Neuronal stem cell (in vitro differentiated cells): ENCODE data around the gene B3GALT5.

Experiments used
- DNase-seq: peaks from one replicate; pipeline ENCODE4 v3.0.0-alpha.2; 2013; ENCODE audit warnings: low spot score
- H2AFZ ChIP-seq: one replicate; pipeline ENCODE4 v1.6.1; 2013; ENCODE audit warnings: mild to moderate bottlenecking, low read length, inconsistent platforms
- H2AK5ac ChIP-seq: 2 replicates; pipeline ENCODE4 v1.6.1; 2013; ENCODE audit warnings: low read depth, mild to moderate bottlenecking, inconsistent platforms, low read length, moderate library complexity, mixed read lengths
- H2BK120ac ChIP-seq: 2 replicates; pipeline ENCODE4 v1.6.1; 2013; ENCODE audit warnings: low read depth, mild to moderate bottlenecking, inconsistent platforms, low read length, moderate library complexity, mixed read lengths
- H2BK12ac ChIP-seq: one replicate; pipeline ENCODE4 v1.6.1; 2013; ENCODE audit warnings: low read length, inconsistent platforms
- H2BK15ac ChIP-seq: 2 replicates; pipeline ENCODE4 v1.6.1; 2013; ENCODE audit warnings: mild to moderate bottlenecking, low read length, inconsistent platforms, mixed read lengths
- H2BK5ac ChIP-seq: one replicate; pipeline ENCODE4 v1.6.1; 2013; ENCODE audit warnings: inconsistent platforms, mild to moderate bottlenecking, low read length, moderate library complexity
- H3K14ac ChIP-seq: one replicate; pipeline ENCODE4 v1.6.1; 2013; ENCODE audit warnings: low read length, inconsistent platforms
- H3K18ac ChIP-seq: 2 replicates; pipeline ENCODE4 v1.6.1; 2013; ENCODE audit warnings: low read length, inconsistent platforms
- H3K23ac ChIP-seq: 2 replicates; pipeline ENCODE4 v1.6.1; 2013; ENCODE audit warnings: low read depth, mild to moderate bottlenecking, mixed read lengths, low read length, inconsistent platforms; ENCODE audit not compliant: poor library complexity
- H3K27ac ChIP-seq: replicated peaks from 3 replicates; pipeline ENCODE4 v1.5.1; 2013; ENCODE audit warnings: low read length, inconsistent platforms
- H3K27me3 ChIP-seq, 3 experiments: 2 replicates each; pipeline ENCODE4 v1.6.1; 2013; ENCODE audit warnings: low read length in 3 of 3, mild to moderate bottlenecking in 2 of 3, inconsistent platforms in 1 of 3, low read depth in 1 of 3, mixed read lengths in 1 of 3, moderate library complexity in 1 of 3; ENCODE audit not compliant: control insufficient read depth in 3 of 3, insufficient read depth in 3 of 3
- H3K36me3 ChIP-seq, 2 donors: replicated peaks in 1 of 2; 2 replicates each; pipeline ENCODE4 v1.6.1; 2013; ENCODE audit warnings: low read length in 2 of 2; ENCODE audit not compliant: control insufficient read depth in 2 of 2, insufficient read depth in 2 of 2
- H3K4ac ChIP-seq: 2 replicates; pipeline ENCODE4 v1.6.1; 2013; ENCODE audit warnings: inconsistent platforms, mild to moderate bottlenecking, low read length, moderate library complexity
- H3K4me1 ChIP-seq, 2 donors: 1 replicate in 1 of 2; 2 replicates in 1 of 2; pipeline ENCODE4 v1.6.1; 2013; ENCODE audit warnings: low read length in 2 of 2, low read depth in 1 of 2; ENCODE audit not compliant: control insufficient read depth in 2 of 2, insufficient read depth in 1 of 2
- H3K4me2 ChIP-seq: one replicate; pipeline ENCODE4 v1.6.1; 2013; ENCODE audit warnings: mild to moderate bottlenecking, low read length, inconsistent platforms; ENCODE audit not compliant: insufficient read depth, poor library complexity, severe bottlenecking
- H3K4me3 ChIP-seq, 2 donors: 2 replicates each; pipeline ENCODE4 v1.5.1; 2013; ENCODE audit warnings: low read length in 2 of 2, mild to moderate bottlenecking in 2 of 2, inconsistent platforms in 1 of 2, moderate library complexity in 1 of 2
- H3K79me1 ChIP-seq: one replicate; pipeline ENCODE4 v1.6.1; 2013; ENCODE audit warnings: low read depth, mild to moderate bottlenecking, inconsistent platforms, low read length, moderate library complexity
- H3K9ac ChIP-seq: one replicate; pipeline ENCODE4 v1.6.1; 2013; ENCODE audit warnings: mild to moderate bottlenecking, low read depth, low read length, inconsistent platforms; ENCODE audit not compliant: poor library complexity
- H3K9me3 ChIP-seq, 2 donors: replicated peaks in 1 of 2; 2 replicates each; pipeline versions ENCODE3 to v1.6.1; 2013; ENCODE audit warnings: low read length in 2 of 2, mild to moderate bottlenecking in 2 of 2, inconsistent platforms in 1 of 2, low read depth in 1 of 2, mixed read lengths in 1 of 2, moderate library complexity in 1 of 2; ENCODE audit not compliant: control insufficient read depth in 2 of 2, insufficient read depth in 1 of 2
- H4K8ac ChIP-seq: one replicate; pipeline ENCODE4 v1.6.1; 2013; ENCODE audit warnings: low read depth, mild to moderate bottlenecking, inconsistent platforms, low read length, moderate library complexity
- H4K91ac ChIP-seq: one replicate; pipeline ENCODE4 v1.6.1; 2013; ENCODE audit warnings: low read length, low read depth, mild to moderate bottlenecking, inconsistent platforms; ENCODE audit not compliant: poor library complexity
- WGBS, 2 donors: extraction: QIAGEN DNeasy Blood & Tissue Kit; methylation state at CpG; one replicate each; pipeline ENCODE4 v1.1.7; 2013; ENCODE audit warnings: missing lambda C conversion rate in 2 of 2, mixed read lengths in 1 of 2; ENCODE audit not compliant: insufficient read length in 2 of 2, insufficient replicate concordance in 1 of 2; ENCODE audit errors: extremely low coverage in 2 of 2; 5-methylcytosine and 5-hydroxymethylcytosine counted together

B3GALT5 gene

DNA sequence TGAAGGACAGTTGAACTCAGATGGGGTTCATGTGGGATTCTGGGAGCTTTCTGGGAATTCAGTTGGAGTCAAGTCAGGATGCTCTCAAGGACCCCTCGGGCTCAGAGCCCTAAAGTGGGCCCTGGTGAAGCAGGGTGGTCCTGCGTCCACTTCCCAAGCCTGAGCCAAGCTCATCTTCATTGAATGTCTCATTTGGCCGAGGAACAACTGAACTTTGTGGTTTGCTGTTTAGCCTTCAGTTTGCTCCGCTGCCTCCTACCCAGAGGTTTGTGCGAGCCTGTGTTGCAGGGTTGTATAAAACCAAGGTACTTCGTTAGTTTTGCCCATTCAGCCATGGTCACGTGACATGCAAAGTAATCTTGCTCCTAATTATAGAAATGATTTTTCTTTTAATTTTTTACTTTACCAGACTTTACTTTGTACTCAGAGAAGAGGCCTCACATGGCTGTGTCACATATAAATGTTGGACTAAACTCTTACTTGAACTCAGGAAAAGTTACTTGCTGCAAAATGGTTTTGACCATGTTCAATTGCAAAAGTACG is 49.7 kb downstream of the B3GALT5 start:
- Histone ChIP-seq H3K79me1 (no peaks in the 10 kb centered on the region), H4K8ac (no peak overlapping the region), H3K4me1 (peaks cover 4 to 7% of the 10 kb centered on the region in 2 donors), H2BK5ac (no peak overlapping the region), H2BK120ac (no peak overlapping the region), H2BK12ac (no peak overlapping the region), H3K4me3 (no peak overlapping the region), H3K36me3 (no peaks in the 10 kb centered on the region), H3K9ac (no peak overlapping the region), H2BK15ac (no peak overlapping the region), H3K14ac (no peak overlapping the region), H3K18ac (peak overlapping the region; percentile 41), H3K27ac (no peak overlapping the region), H3K9me3 (no peaks in the 10 kb centered on the region), H3K27me3 (no peaks in the 10 kb centered on the region), H4K91ac (no peak overlapping the region), H3K4ac (no peak overlapping the region), H3K23ac (no peak overlapping the region), H2AFZ (no peak overlapping the region), H2AK5ac (no peak overlapping the region), H3K4me2 (no peak overlapping the region)
- WGBS, 2 donors: no CpG with 5 or more reads among the region's 8 CpGs
- DNase-seq: no peak

DNA sequence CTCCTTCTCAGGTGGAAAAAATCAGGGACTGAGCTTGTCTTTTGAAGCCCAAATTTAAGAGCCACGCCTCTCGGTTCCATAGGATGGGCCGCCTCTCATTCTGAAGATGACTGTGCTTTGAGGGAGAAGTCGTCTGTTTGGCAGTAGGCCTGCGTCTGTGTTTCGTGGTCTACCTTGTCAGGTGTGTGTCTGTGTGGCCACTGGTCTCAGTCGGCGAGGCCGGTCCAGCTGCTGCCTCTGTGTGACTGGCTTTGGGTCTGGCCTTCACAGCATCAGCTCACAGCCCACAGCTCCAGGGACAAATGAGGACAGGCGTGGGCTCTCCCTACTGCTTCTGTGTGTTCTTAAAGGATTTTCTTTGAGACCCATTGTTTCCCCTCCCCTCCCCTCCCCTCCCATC is 50.3 kb downstream of the B3GALT5 start:
- H3K18ac ChIP-seq: peak overlapping the region; percentile 49
- no peak overlapping the region for H3K9ac ChIP-seq
- H3K27me3 ChIP-seq: no peaks in the 10 kb centered on the region
- peaks cover 4 to 7% of the 10 kb centered on the region in 2 donors for H3K4me1 ChIP-seq
- no peak overlapping the region for H2AFZ ChIP-seq
- no peak overlapping the region for H3K4me2 ChIP-seq
- H4K8ac ChIP-seq: no peak overlapping the region
- H3K27ac ChIP-seq: no peak overlapping the region
- no peaks in the 10 kb centered on the region for H3K79me1 ChIP-seq
- no peak overlapping the region for H3K4me3 ChIP-seq
- DNase-seq: no peak
- H3K4ac ChIP-seq: no peak overlapping the region
- no peaks in the 10 kb centered on the region for H3K36me3 ChIP-seq
- H3K9me3 ChIP-seq: no peaks in the 10 kb centered on the region
- H2BK5ac ChIP-seq: no peak overlapping the region
- no peak overlapping the region for H2BK15ac ChIP-seq
- H3K14ac ChIP-seq: no peak overlapping the region
- H4K91ac ChIP-seq: no peak overlapping the region
- WGBS, 2 donors: no CpG with 5 or more reads among the region's 10 CpGs
- H2BK12ac ChIP-seq: no peak overlapping the region
- H3K23ac ChIP-seq: peak overlapping the region; percentile 70
- H2BK120ac ChIP-seq: no peak overlapping the region
- H2AK5ac ChIP-seq: no peak overlapping the region

DNA sequence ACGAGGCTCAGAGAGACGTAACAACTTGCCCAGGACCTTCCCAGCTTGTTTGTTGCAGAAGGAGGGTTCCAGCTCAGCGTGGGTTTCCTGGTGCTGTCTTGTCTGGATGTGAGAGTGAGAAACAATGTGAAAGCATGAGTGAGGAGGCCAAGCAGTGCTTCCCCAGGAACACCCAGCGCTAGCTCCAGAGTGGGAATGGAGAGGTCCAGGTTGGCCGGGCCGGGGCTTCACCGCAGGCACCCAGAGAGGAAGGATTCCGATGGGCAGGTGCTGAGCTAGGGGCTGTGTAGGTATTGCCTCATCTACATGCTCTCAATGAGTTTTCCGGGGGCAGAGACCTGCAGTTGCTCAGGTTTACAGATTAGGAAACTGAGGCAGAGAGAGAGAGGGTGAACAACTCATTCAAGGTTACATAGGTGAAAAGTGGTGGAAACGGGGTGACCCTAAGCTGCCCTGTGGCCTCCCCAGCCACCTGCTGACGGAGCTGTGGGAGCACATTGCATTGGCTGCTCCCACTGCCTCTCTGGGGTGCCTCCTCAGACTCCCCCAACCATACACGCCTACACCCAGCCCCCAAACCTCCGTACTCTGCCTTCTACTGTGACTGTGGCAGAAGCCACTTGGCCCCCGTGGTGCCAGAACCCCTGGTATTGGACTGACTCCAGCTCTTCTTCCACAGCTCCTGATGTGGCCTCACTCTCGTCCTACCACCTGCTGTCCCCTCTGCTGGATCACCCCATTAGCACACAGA is 51.2 kb downstream of the B3GALT5 start:
- H3K36me3 ChIP-seq: no peaks in the 10 kb centered on the region
- no peak overlapping the region for H2BK120ac ChIP-seq

DNA sequence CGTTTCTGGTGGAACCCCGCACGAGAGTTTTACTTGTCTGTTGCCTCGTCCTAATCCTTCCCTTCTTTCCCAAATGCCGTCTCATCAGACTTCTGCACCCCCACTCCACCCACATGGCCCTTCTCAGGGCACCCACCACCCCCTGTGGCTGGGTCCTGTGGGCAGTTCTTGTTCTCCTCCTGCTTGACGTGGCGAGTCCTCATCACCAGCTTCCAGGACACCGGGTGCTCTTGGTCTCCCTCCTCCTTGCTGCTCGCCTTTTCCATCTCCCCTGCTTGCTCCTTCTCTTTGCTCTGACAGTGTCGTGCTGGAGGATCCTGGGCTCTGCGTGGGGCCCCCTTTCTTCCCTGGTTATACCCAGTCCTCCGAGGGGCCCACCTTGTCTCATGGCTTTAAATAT is 51.8 kb downstream of the B3GALT5 start:
- no peak overlapping the region for H2AFZ ChIP-seq
- no peak for DNase-seq
- no peak overlapping the region for H4K91ac ChIP-seq
- no peak overlapping the region for H2BK12ac ChIP-seq
- H2AK5ac ChIP-seq: peak overlapping the region; percentile 15
- H3K23ac ChIP-seq: no peak overlapping the region
- no peak overlapping the region for H3K4me2 ChIP-seq
- no CpG with 5 or more reads among the region's 12 CpGs for WGBS, 2 donors
- H3K36me3 ChIP-seq: no peaks in the 10 kb centered on the region
- no peaks in the 10 kb centered on the region for H3K79me1 ChIP-seq
- no peak overlapping the region for H3K4ac ChIP-seq
- peaks cover 4 to 7% of the 10 kb centered on the region in 2 donors for H3K4me1 ChIP-seq
- H3K18ac ChIP-seq: peak overlapping the region; percentile 8
- H3K27ac ChIP-seq: no peak overlapping the region
- H2BK15ac ChIP-seq: no peak overlapping the region
- no peaks in the 10 kb centered on the region for H3K9me3 ChIP-seq
- no peak overlapping the region for H3K4me3 ChIP-seq
- H2BK5ac ChIP-seq: peak overlapping the region; percentile 77
- no peaks in the 10 kb centered on the region for H3K27me3 ChIP-seq
- H4K8ac ChIP-seq: no peak overlapping the region
- no peak overlapping the region for H2BK120ac ChIP-seq
- no peak overlapping the region for H3K14ac ChIP-seq
- H3K9ac ChIP-seq: no peak overlapping the region

More for the DNA sequence above, 51.2 kb downstream of the B3GALT5 start:
- Histone ChIP-seq H3K27me3 (no peaks in the 10 kb centered on the region), H4K8ac (no peak overlapping the region), H3K23ac (no peak overlapping the region), H3K9me3 (no peaks in the 10 kb centered on the region), H4K91ac (no peak overlapping the region), H2AK5ac (no peak overlapping the region), H2AFZ (no peak overlapping the region), H3K9ac (peak overlapping the region; percentile 7), H3K4ac (no peak overlapping the region), H2BK5ac (peak overlapping the region; percentile 77), H3K4me2 (no peak overlapping the region), H3K4me1 (peaks cover 4 to 7% of the 10 kb centered on the region in 2 donors), H3K79me1 (no peaks in the 10 kb centered on the region), H3K27ac (no peak overlapping the region), H2BK12ac (no peak overlapping the region), H3K14ac (no peak overlapping the region), H2BK15ac (no peak overlapping the region), H3K18ac (peak overlapping the region; percentile 85), H3K4me3 (no peak overlapping the region)
- no peak for DNase-seq
- WGBS, 2 donors: no CpG with 5 or more reads among the region's 15 CpGs
